Lower leg skin (tissue), 3 donors: ENCODE measurements around the gene C2CD4A.

ENCODE experiments used
- CTCF ChIP-seq, 3 donors: fragments of 450-650 bp; IDR thresholded peaks; one replicate each; pipeline ENCODE4 v1.5.1; 2016; ENCODE audit warnings: antibody characterized with exemption in 3 of 3, mild to moderate bottlenecking in 3 of 3, moderate library complexity in 2 of 3
- POLR2A ChIP-seq, 2 donors: fragments of 450-650 bp; IDR thresholded peaks; one replicate each; pipeline ENCODE4 v1.6.1; 2016 to 2017; ENCODE audit warnings: antibody characterized with exemption in 2 of 2, mild to moderate bottlenecking in 1 of 2, moderate library complexity in 1 of 2

- TF ChIP-seq CTCF (IDR thresholded peaks at IDR 0.05) (no peak), POLR2A (IDR thresholded peaks at IDR 0.05) (no peak)
These were observed 43.4 kb downstream of the C2CD4A start for GRCh38 chr15:62109982-62110851.
